T-cell (primary cell): ENCODE measurements around the gene SLC25A20. TPM values are rescaled to one million over a fixed set of nuclear protein-coding genes. Genes with fewer than 3 reads are reported as not detected.
A peak's percentile ranks its signal among the peaks of the same experiment; 100 is the strongest.

ENCODE experiments used
- ATAC-seq, 4 experiments: fragments of 200-7000 bp in 3 of 4; fragments of 150-1000 bp in 1 of 4; cut with Tn5 transposase; replicated peaks in 1 of 4; 1 replicate in 3 of 4; 2 replicates in 1 of 4; pipeline ENCODE4 v1.10.0; 2021; ENCODE audit warnings: moderate library complexity in 3 of 4, mild to moderate bottlenecking in 2 of 4, moderate number of reproducible peaks in 1 of 4
- CTCF ChIA-PET, 2 donors: fragments of 300-600 bp; sonication (Branson Sonifier 250); formaldehyde crosslinking; loops; one replicate each; lab custom pipeline; 2022; ENCODE audit warnings: antibody characterized with exemption in 2 of 2; lab: Charles Lee
- POLR2A ChIA-PET, 2 donors: fragments of 300-600 bp; sonication (Branson Sonifier 250); formaldehyde crosslinking; loops; one replicate each; lab custom pipeline; 2022; ENCODE audit warnings: antibody characterized with exemption in 2 of 2; lab: Charles Lee
- DNase-seq, 35 experiments: peaks; one replicate each; pipeline versions ENCODE4 v3.0.0 to v3.0.0-alpha.2; 2013 to 2023
- H3K27ac ChIP-seq: one replicate; pipeline ENCODE4 v1.5.1; 2013; ENCODE audit warnings: low read length
- H3K27me3 ChIP-seq, 2 experiments: replicated peaks in 1 of 2; 1 replicate in 1 of 2; 2 replicates in 1 of 2; pipeline versions ENCODE4 v1.6.1 to v1.7.0; 2013; ENCODE audit warnings: low read length in 1 of 2, mixed read lengths in 1 of 2; ENCODE audit not compliant: control insufficient read depth in 2 of 2, insufficient read depth in 2 of 2; ENCODE audit errors: extremely low read depth in 1 of 2
- H3K36me3 ChIP-seq, 2 donors: 1 replicate in 1 of 2; 2 replicates in 1 of 2; pipeline versions ENCODE4 v1.6.1 to v1.7.0; 2013; ENCODE audit warnings: low read length in 1 of 2; ENCODE audit not compliant: control insufficient read depth in 2 of 2, insufficient read depth in 1 of 2; ENCODE audit errors: extremely low read depth in 1 of 2
- H3K4me1 ChIP-seq, 2 experiments: 1 replicate in 1 of 2; 2 replicates in 1 of 2; pipeline versions ENCODE4 v1.6.1 to v1.7.0; 2013; ENCODE audit warnings: low read length in 2 of 2, mixed read lengths in 1 of 2; ENCODE audit not compliant: insufficient read depth in 2 of 2, control insufficient read depth in 1 of 2; ENCODE audit errors: extremely low read depth in 1 of 2
- H3K4me3 ChIP-seq, 2 donors: 1 replicate in 1 of 2; 2 replicates in 1 of 2; pipeline versions ENCODE4 v1.5.1 to v1.7.0; 2013; ENCODE audit warnings: mild to moderate bottlenecking in 2 of 2, low read length in 1 of 2, moderate library complexity in 1 of 2; ENCODE audit not compliant: control insufficient read depth in 1 of 2; ENCODE audit errors: extremely low read depth in 1 of 2
- H3K9me3 ChIP-seq: 2 replicates; pipeline ENCODE4 v1.7.0; 2013
- H3K27ac Mint-ChIP-seq, 2 donors: one replicate each; pipeline ENCODE4 v1.8.0; 2020 to 2021; ENCODE audit warnings: mild to moderate bottlenecking in 2 of 2, mixed read lengths in 2 of 2
- H3K27me3 Mint-ChIP-seq, 2 donors: one replicate each; pipeline ENCODE4 v1.8.0; 2021 to 2022; ENCODE audit warnings: mixed read lengths in 2 of 2
- H3K36me3 Mint-ChIP-seq: one replicate; pipeline ENCODE4 v1.8.0; 2021; ENCODE audit warnings: mixed read lengths
- H3K4me1 Mint-ChIP-seq, 3 donors: one replicate each; pipeline ENCODE4 v1.8.0; 2020 to 2022; ENCODE audit warnings: mixed read lengths in 3 of 3, mild to moderate bottlenecking in 1 of 3
- H3K4me3 Mint-ChIP-seq, 3 donors: one replicate each; pipeline ENCODE4 v1.8.0; 2020 to 2022; ENCODE audit warnings: mild to moderate bottlenecking in 3 of 3, mixed read lengths in 3 of 3, moderate library complexity in 3 of 3
- H3K9me3 Mint-ChIP-seq, 3 donors: one replicate each; pipeline ENCODE4 v1.8.0; 2020 to 2022; ENCODE audit warnings: mixed read lengths in 3 of 3
- WGBS: methylation state at CpG from one replicate; pipeline ENCODE4 v1.1.5; 2013; ENCODE audit warnings: missing lambda C conversion rate; ENCODE audit not compliant: insufficient coverage; 5-methylcytosine and 5-hydroxymethylcytosine counted together
- total RNA-seq, 35 experiments: library from RNA in 6 of 35; stranded (reverse) in 6 of 35; fragments of 120-200 nt in 1 of 35; gene quantifications; one replicate each; pipeline versions ENCODE4 v1.2.1 to v1.2.4 and lab custom pipeline; 2013 to 2026

The SLC25A20 gene
- total RNA-seq, 5 donors from 2014 or later (not counting 1 experiment from before 2014, with no cell fraction given): 9.4 to 18.2 (median 14.7) TPM

- Histone ChIP-seq H3K9me3 (no peaks in the 10 kb centered on the region), H3K27ac (no peak overlapping the region), H3K27me3 (no peaks in the 10 kb centered on the region), H3K4me1 (no peaks in the 10 kb centered on the region), H3K36me3 (peaks cover 8 to 30% of the 10 kb centered on the region in 2 donors), H3K4me3 (no peak overlapping the region)
- ATAC-seq (no peak), DNase-seq (no peak)
- no peak overlapping the region for H3K4me3 Mint-ChIP-seq
- WGBS: 100% methylated on average over 1 of the region's 3 CpGs
- ChIA-PET CTCF (interaction anchor here in 1 of 2 donors (0.6 kb wide), 1 partner anchor 1750 kb away, joined by 3 read pairs; no protein-coding TSS in a partner anchor), POLR2A (interaction anchor here in 1 of 2 donors (0.5 to 0.6 kb wide), 2 partner anchors 34 to 375 kb away, joined by 3 read pairs; no protein-coding TSS in a partner anchor)
- H3K4me1 Mint-ChIP-seq: no peaks in the 10 kb centered on the region
- H3K36me3 Mint-ChIP-seq: peaks cover 28% of the 10 kb centered on the region
- H3K27ac Mint-ChIP-seq: no peak overlapping the region
- H3K9me3 Mint-ChIP-seq: no peaks in the 10 kb centered on the region
- H3K27me3 Mint-ChIP-seq: no peaks in the 10 kb centered on the region
These were observed 35.6 kb downstream of the SLC25A20 start for GRCh38 chr3:48863122-48863521.

- Histone ChIP-seq H3K27ac (no peak overlapping the region), H3K27me3 (no peaks in the 10 kb centered on the region), H3K4me1 (no peaks in the 10 kb centered on the region), H3K4me3 (no peak overlapping the region), H3K9me3 (no peaks in the 10 kb centered on the region), H3K36me3 (peaks cover 8 to 48% of the 10 kb centered on the region in 2 donors)
- Mint-ChIP-seq H3K4me1 (no peaks in the 10 kb centered on the region), H3K4me3 (no peak overlapping the region), H3K27ac (no peak overlapping the region), H3K36me3 (peaks cover 35% of the 10 kb centered on the region), H3K27me3 (no peaks in the 10 kb centered on the region), H3K9me3 (no peaks in the 10 kb centered on the region)
- no peak for DNase-seq
- ChIA-PET POLR2A (no interaction called here), CTCF (no interaction called here)
- ATAC-seq: no peak
- no CpG with 5 or more reads among the region's 2 CpGs for WGBS
These were observed 39.5 kb downstream of the SLC25A20 start for GRCh38 chr3:48859206-48859605.

- H3K4me1 Mint-ChIP-seq: no peaks in the 10 kb centered on the region
- Histone ChIP-seq H3K4me1 (no peaks in the 10 kb centered on the region), H3K36me3 (peaks cover 8 to 48% of the 10 kb centered on the region in 2 donors), H3K27ac (no peak overlapping the region), H3K27me3 (no peaks in the 10 kb centered on the region), H3K9me3 (no peaks in the 10 kb centered on the region), H3K4me3 (no peak overlapping the region)
- H3K27ac Mint-ChIP-seq: peak overlapping the region in 1 of 2 donors; percentile 75
- WGBS: 63% methylated on average over 1 of the region's 2 CpGs
- H3K4me3 Mint-ChIP-seq: no peak overlapping the region
- CTCF ChIA-PET: no interaction called here
- H3K36me3 Mint-ChIP-seq: peaks cover 35% of the 10 kb centered on the region
- no peaks in the 10 kb centered on the region for H3K9me3 Mint-ChIP-seq
- DNase-seq (no peak), ATAC-seq (no peak)
- POLR2A ChIA-PET: no interaction called here
- no peaks in the 10 kb centered on the region for H3K27me3 Mint-ChIP-seq
These were observed 40.0 kb downstream of the SLC25A20 start for GRCh38 chr3:48858709-48859108.

GRCh38 chr3:48857641-48858040 is 41.0 kb downstream of the SLC25A20 start:
- Mint-ChIP-seq H3K27me3 (no peaks in the 10 kb centered on the region), H3K9me3 (no peaks in the 10 kb centered on the region), H3K36me3 (peaks cover 34% of the 10 kb centered on the region), H3K4me3 (no peak overlapping the region), H3K27ac (peak overlapping the region in 1 of 2 donors; percentile 19), H3K4me1 (no peaks in the 10 kb centered on the region)
- DNase-seq (no peak), ATAC-seq (no peak)
- Histone ChIP-seq H3K4me3 (no peak overlapping the region), H3K27ac (no peak overlapping the region), H3K4me1 (no peaks in the 10 kb centered on the region), H3K9me3 (no peaks in the 10 kb centered on the region), H3K36me3 (peaks cover 6 to 48% of the 10 kb centered on the region in 2 donors), H3K27me3 (no peaks in the 10 kb centered on the region)
- WGBS: no CpG with 5 or more reads among the region's 2 CpGs
- CTCF ChIA-PET: interaction anchor here in 1 of 2 donors (0.7 kb wide), 1 partner anchor 1025 kb away, joined by 3 read pairs; no protein-coding TSS in a partner anchor
- POLR2A ChIA-PET: interaction anchor here in 1 of 2 donors (0.5 kb wide), 1 partner anchor 66 kb away, joined by 3 read pairs; no protein-coding TSS in a partner anchor

GRCh38 chr3:48856469-48856868 is 42.2 kb downstream of the SLC25A20 start:
- no peaks in the 10 kb centered on the region for H3K4me1 Mint-ChIP-seq
- ATAC-seq (no peak), DNase-seq (no peak)
- no peaks in the 10 kb centered on the region for H3K9me3 Mint-ChIP-seq
- no peak overlapping the region for H3K4me3 ChIP-seq
- no peaks in the 10 kb centered on the region for H3K9me3 ChIP-seq
- no peak overlapping the region for H3K27ac ChIP-seq
- ChIA-PET CTCF (interaction anchor here (0.5 to 0.7 kb wide), 3 partner anchors 36 to 784 kb away, joined by 3 to 8 read pairs (median 4); no protein-coding TSS in a partner anchor), POLR2A (interaction anchor here in 1 of 2 donors (0.7 kb wide), 1 partner anchor 70 kb away, joined by 7 read pairs; no protein-coding TSS in a partner anchor)
- no peaks in the 10 kb centered on the region for H3K4me1 ChIP-seq
- no peaks in the 10 kb centered on the region for H3K27me3 Mint-ChIP-seq
- no peak overlapping the region for H3K4me3 Mint-ChIP-seq
- no peak overlapping the region for H3K27ac Mint-ChIP-seq
- H3K27me3 ChIP-seq: no peaks in the 10 kb centered on the region
- H3K36me3 ChIP-seq: peaks cover 0 to 39% of the 10 kb centered on the region in 2 donors
- H3K36me3 Mint-ChIP-seq: peaks cover 26% of the 10 kb centered on the region
- no CpG with 5 or more reads among the region's 4 CpGs for WGBS

- 100% methylated on average over 8 of the region's 9 CpGs for WGBS
- Mint-ChIP-seq H3K9me3 (no peaks in the 10 kb centered on the region), H3K27me3 (no peaks in the 10 kb centered on the region), H3K36me3 (peaks cover 26% of the 10 kb centered on the region), H3K4me3 (no peak overlapping the region), H3K27ac (no peak overlapping the region), H3K4me1 (no peaks in the 10 kb centered on the region)
- Histone ChIP-seq H3K4me3 (no peak overlapping the region), H3K27me3 (no peaks in the 10 kb centered on the region), H3K9me3 (no peaks in the 10 kb centered on the region), H3K4me1 (no peaks in the 10 kb centered on the region), H3K36me3 (peaks cover 0 to 36% of the 10 kb centered on the region in 2 donors), H3K27ac (no peak overlapping the region)
- POLR2A ChIA-PET: interaction anchor here in 1 of 2 donors (0.7 kb wide), 1 partner anchor 70 kb away, joined by 7 read pairs; no protein-coding TSS in a partner anchor
- CTCF ChIA-PET: interaction anchor here (0.6 to 0.7 kb wide), 4 partner anchors 34 to 155 kb away, joined by 3 to 5 read pairs (median 4); no protein-coding TSS in a partner anchor
- DNase-seq (no peak), ATAC-seq (no peak)
These were observed 42.8 kb downstream of the SLC25A20 start for GRCh38 chr3:48855681-48856447.
